PFSK-1 (cell line): ENCODE results near the gene JMJD1C.

Experiments
- FOXP2 ChIP-seq: optimal IDR thresholded peaks from 2 replicates; pipeline ENCODE3; 2011; ENCODE audit warnings: borderline replicate concordance, control low read depth, inconsistent platforms; ENCODE audit not compliant: insufficient read depth; ENCODE audit errors: extremely low read length, extremely low read depth
- POLR2AphosphoS5 ChIP-seq: IDR thresholded peaks from 2 replicates; pipeline ENCODE4 v1.6.1; 2012; ENCODE audit warnings: low read depth, mild to moderate bottlenecking, control low read depth, low read length, moderate library complexity
- REST ChIP-seq, 2 experiments: IDR thresholded peaks; 2 replicates each; pipeline versions ENCODE4 v1.6.1 to v1.8.0; 2011 to 2012; ENCODE audit warnings: low read depth in 2 of 2, low read length in 2 of 2, control low read depth in 1 of 2, inconsistent platforms in 1 of 2, mild to moderate bottlenecking in 1 of 2, moderate library complexity in 1 of 2; ENCODE audit not compliant: insufficient read depth in 1 of 2
- SIN3A ChIP-seq: IDR thresholded peaks from 2 replicates; pipeline ENCODE4 v1.6.1; 2012; ENCODE audit warnings: mild to moderate bottlenecking, low read length, moderate library complexity, borderline replicate concordance; ENCODE audit not compliant: insufficient read depth
- TAF1 ChIP-seq: IDR thresholded peaks from 2 replicates; pipeline ENCODE4 v1.6.1; 2012; ENCODE audit warnings: low read length, control low read depth, borderline replicate concordance; ENCODE audit not compliant: insufficient read depth

Gene JMJD1C

GRCh38 chr10:63175534-63175933 lies 290.2 kb downstream of the JMJD1C start:
- no peak for TF ChIP-seq POLR2AphosphoS5
- TF ChIP-seq REST (IDR thresholded peaks at IDR 0.05; ENCODE audit: insufficient read depth in 1 of 2, low read depth in 2 of 2, low read length in 2 of 2) = no peak
- no peak for TF ChIP-seq FOXP2
- no peak for TF ChIP-seq TAF1
- no peak for TF ChIP-seq SIN3A

- TF ChIP-seq FOXP2 (no peak), TAF1 (no peak), POLR2AphosphoS5 (no peak), REST (IDR thresholded peaks at IDR 0.05; ENCODE audit: insufficient read depth in 1 of 2, low read depth in 2 of 2, low read length in 2 of 2) (no peak), SIN3A (no peak)
Observed at GRCh38 chr10:63173468-63174232, 292.1 kb downstream of the JMJD1C start.

- TF ChIP-seq SIN3A = no peak
- no peak for TF ChIP-seq POLR2AphosphoS5
- TF ChIP-seq FOXP2 = no peak
- no peak for TF ChIP-seq TAF1
- TF ChIP-seq REST (IDR thresholded peaks at IDR 0.05; ENCODE audit: insufficient read depth in 1 of 2, low read depth in 2 of 2, low read length in 2 of 2) = no peak
Observed at GRCh38 chr10:63171926-63172325, 293.9 kb downstream of the JMJD1C start.

GRCh38 chr10:63171255-63171855 lies 294.4 kb downstream of the JMJD1C start:
- no peak for TF ChIP-seq TAF1
- no peak for TF ChIP-seq REST (IDR thresholded peaks at IDR 0.05; ENCODE audit: insufficient read depth in 1 of 2, low read depth in 2 of 2, low read length in 2 of 2)
- TF ChIP-seq POLR2AphosphoS5 = no peak
- TF ChIP-seq SIN3A = no peak
- no peak for TF ChIP-seq FOXP2
